ENCODE measurements around the gene P2RX3. TPM values are rescaled to one million over a fixed set of nuclear protein-coding genes. Genes with fewer than 3 reads are reported as not detected.

Gene P2RX3
- total and polyA plus RNA-seq, 2 donors from 2014 or later: not detected

- Histone ChIP-seq H3K27ac (ENCODE audit: low read depth in 2 of 2, low read length in 2 of 2) (no peak overlapping the region), H3K36me3 (ENCODE audit: control insufficient read depth in 2 of 3, insufficient read depth in 3 of 3, low read length in 3 of 3) (peaks cover 5 to 41% (median 26%) of the 10 kb centered on the region in 3 donors), H3K9ac (ENCODE audit: low read length in 3 of 3) (no peak overlapping the region), H3K4me3 (ENCODE audit: low read length in 3 of 3) (no peak overlapping the region), H3K4me1 (ENCODE audit: control insufficient read depth in 2 of 3, insufficient read depth in 2 of 3, low read depth in 1 of 3, low read length in 3 of 3) (no peaks in the 10 kb centered on the region), H3K9me3 (ENCODE audit: control insufficient read depth in 2 of 3, insufficient read depth in 1 of 3, low read length in 3 of 3) (peaks cover 0 to 7% (median 0%) of the 10 kb centered on the region in 3 donors), H3K27me3 (ENCODE audit: control insufficient read depth, insufficient read depth, low read length) (no peaks in the 10 kb centered on the region)
- intact Hi-C loops (cut with DNase I): no loop called here
- DNase-seq (no peak), FAIRE-seq (no peak)
- TF ChIP-seq CTCF (IDR thresholded peaks at IDR 0.05; ENCODE audit: borderline replicate concordance, extremely low read depth, insufficient read depth): no peak
Measured at GRCh38 chr11:57300785-57301184, 37.4 kb upstream of the P2RX3 start.

GRCh38 chr11:57301711-57302423 is 36.3 kb upstream of the P2RX3 start:
- Histone ChIP-seq H3K9ac (ENCODE audit: low read length in 3 of 3) (no peak overlapping the region), H3K27ac (ENCODE audit: low read depth in 2 of 2, low read length in 2 of 2) (no peak overlapping the region), H3K4me1 (ENCODE audit: control insufficient read depth in 2 of 3, insufficient read depth in 2 of 3, low read depth in 1 of 3, low read length in 3 of 3) (no peaks in the 10 kb centered on the region), H3K36me3 (ENCODE audit: control insufficient read depth in 2 of 3, insufficient read depth in 3 of 3, low read length in 3 of 3) (peaks cover 5 to 41% (median 26%) of the 10 kb centered on the region in 3 donors), H3K4me3 (ENCODE audit: low read length in 3 of 3) (no peak overlapping the region), H3K27me3 (ENCODE audit: control insufficient read depth, insufficient read depth, low read length) (no peaks in the 10 kb centered on the region), H3K9me3 (ENCODE audit: control insufficient read depth in 2 of 3, insufficient read depth in 1 of 3, low read length in 3 of 3) (peaks cover 0 to 7% (median 0%) of the 10 kb centered on the region in 3 donors)
- TF ChIP-seq CTCF (IDR thresholded peaks at IDR 0.05; ENCODE audit: borderline replicate concordance, extremely low read depth, insufficient read depth): no peak
- FAIRE-seq (no peak), DNase-seq (peak in 1 of 5 donors; percentile 20)
- intact Hi-C loops (cut with DNase I): no loop called here

GRCh38 chr11:57302489-57302888 is 35.7 kb upstream of the P2RX3 start:
- Histone ChIP-seq H3K9me3 (ENCODE audit: control insufficient read depth in 2 of 3, insufficient read depth in 1 of 3, low read length in 3 of 3) (peaks cover 0 to 7% (median 0%) of the 10 kb centered on the region in 3 donors), H3K9ac (ENCODE audit: low read length in 3 of 3) (no peak overlapping the region), H3K27ac (ENCODE audit: low read depth in 2 of 2, low read length in 2 of 2) (no peak overlapping the region), H3K4me3 (ENCODE audit: low read length in 3 of 3) (no peak overlapping the region), H3K4me1 (ENCODE audit: control insufficient read depth in 2 of 3, insufficient read depth in 2 of 3, low read depth in 1 of 3, low read length in 3 of 3) (peaks cover 0 to 3% (median 0%) of the 10 kb centered on the region in 3 donors), H3K36me3 (ENCODE audit: control insufficient read depth in 2 of 3, insufficient read depth in 3 of 3, low read length in 3 of 3) (peaks cover 5 to 41% (median 26%) of the 10 kb centered on the region in 3 donors), H3K27me3 (ENCODE audit: control insufficient read depth, insufficient read depth, low read length) (no peaks in the 10 kb centered on the region)
- TF ChIP-seq CTCF (IDR thresholded peaks at IDR 0.05; ENCODE audit: borderline replicate concordance, extremely low read depth, insufficient read depth): no peak
- no peak for FAIRE-seq
- intact Hi-C loops (cut with DNase I): no loop called here
- DNase-seq: peak in 1 of 5 donors; percentile 33

Measured in kidney (tissue), 14 donors.